GM18508 (cell line): ENCODE measurements around the gene GOLM1.
"Not testable (repeated sequence)": the region's sequence is repeated elsewhere in the genome, so short reads cannot be mapped to it uniquely, and the experiment has no call there.

Source experiments
- ATAC-seq: cut with Tn5 transposase; IDR thresholded peaks from one replicate; pipeline ENCODE4 v1.9.1; 2021; ENCODE audit warnings: moderate number of reproducible peaks; ENCODE audit not compliant: insufficient read depth, unreplicated experiment

Gene GOLM1

DNA sequence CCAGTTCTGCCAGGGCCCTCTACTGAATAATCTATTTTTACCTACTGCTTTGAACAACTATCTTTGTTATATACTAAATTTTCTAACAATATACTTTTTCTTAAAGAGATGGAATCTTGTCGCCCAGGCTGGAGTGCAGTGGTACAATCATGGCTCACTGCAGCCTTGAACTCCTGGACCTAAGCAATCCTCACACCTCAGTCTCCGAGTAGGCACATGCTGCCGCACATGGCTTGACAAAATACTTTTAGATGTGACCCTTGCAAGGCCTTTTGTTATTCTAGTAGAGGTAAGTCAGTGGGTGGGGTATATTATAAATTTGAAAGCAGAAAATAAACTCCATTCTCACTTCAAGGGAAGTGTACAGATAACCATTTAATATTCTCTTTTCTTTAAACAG is 7.9 kb downstream of the GOLM1 start:
- no peak for ATAC-seq

DNA sequence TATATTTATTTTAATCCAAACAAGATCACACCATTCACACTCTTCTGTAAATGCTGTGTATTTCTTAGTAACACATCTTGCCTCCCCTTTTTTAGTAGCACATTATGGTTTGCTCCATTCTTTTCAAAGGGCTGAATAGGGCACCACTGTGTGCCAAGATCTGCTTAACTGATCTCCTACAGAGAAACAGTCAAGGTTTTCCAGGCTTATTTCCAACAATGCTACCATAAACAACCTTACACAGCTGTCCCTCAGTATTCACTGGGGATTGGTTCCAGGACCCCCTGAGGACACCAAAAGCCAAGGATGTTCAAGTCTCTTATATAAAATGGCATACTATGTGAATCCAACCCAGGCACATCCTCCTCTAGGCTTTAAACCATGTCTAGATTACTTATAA is 16.5 kb downstream of the GOLM1 start:
- no peak for ATAC-seq

DNA sequence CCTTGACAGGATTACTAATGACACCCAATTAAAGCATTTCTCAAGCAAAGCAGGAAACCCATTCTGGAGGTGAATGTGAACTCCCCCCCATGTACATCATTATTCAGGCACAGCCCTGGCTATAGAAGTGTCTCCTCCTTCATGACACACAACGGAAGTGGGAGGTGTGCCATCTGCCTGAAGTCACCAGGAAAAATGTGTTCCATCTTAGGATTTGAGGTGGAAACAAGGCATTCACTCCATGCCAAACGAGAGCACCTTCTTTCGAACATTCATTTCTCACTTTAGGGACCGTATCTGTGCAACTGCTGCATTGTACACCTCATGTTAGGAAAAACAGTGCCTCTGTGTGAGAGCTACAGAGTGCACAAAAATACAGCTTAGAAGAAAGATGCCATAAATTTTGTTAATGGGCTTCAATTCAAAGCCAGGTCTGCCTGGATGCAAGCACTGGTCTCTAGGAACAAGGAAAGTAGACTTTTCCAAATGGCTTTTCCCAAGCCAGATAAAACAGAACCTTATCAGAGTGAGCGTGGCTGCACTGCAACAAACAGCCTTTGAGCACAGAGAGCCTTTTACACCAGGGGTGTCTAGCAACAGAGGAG is 19.4 kb downstream of the GOLM1 start:
- no peak for ATAC-seq

DNA sequence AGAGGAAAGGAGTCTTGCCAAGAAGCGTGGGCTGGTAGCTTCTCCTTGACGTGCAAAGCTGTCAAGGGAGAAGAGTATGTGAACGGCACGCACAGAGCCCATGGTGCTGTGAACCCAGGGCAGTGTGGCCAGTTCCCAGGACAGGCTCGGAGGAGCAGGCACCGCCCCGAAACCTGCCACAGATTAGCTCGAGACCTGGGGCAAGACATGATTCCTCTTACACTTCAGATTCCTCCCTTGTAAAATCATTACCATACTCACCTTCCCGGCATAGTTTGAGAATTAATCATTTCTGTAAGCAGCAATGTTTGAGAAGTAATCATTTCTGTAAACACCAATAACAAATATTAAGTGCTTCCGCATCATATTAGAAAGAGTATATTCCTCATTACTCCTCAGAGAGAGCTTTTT is 19.9 kb downstream of the GOLM1 start:
- ATAC-seq = no peak

DNA sequence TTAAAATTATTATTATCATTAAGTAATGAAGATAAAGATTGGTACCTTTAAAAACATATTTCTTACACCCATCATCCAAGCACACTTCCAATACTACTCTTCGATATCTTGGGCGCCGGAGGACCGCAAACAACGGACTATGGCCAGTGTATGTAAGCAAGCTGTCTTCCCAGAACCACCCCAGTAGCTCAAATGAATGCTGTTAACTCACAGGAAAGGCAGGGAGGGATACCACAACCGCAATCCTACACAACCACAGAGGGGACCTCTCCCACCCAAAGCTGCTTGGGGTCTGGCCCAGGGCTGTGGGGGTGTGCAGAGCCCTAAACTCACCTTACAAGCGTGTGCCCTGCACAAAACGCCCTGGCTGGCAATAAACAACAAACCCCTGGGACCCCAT is 20.6 kb downstream of the GOLM1 start:
- ATAC-seq = no peak

DNA sequence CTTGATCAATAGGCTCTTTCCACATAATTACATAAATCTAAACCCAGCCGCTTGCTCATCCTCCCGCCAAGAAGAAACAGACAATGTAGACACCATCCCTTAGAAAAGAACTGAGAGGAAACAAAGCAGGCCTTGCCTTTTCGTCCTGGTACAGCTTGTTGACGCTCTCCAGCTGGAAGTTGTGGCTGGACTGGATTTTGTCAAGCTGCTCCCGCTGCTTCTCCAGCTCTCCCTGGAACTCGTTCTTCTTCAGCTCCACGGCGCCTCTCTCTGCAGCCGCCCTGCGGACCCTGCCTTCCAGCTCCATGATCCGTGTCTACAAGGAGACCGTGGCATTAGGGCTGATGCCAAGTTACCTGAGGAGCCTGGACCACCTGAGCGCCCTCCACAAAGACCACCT is 22.1 kb downstream of the GOLM1 start:
- no peak for ATAC-seq

DNA sequence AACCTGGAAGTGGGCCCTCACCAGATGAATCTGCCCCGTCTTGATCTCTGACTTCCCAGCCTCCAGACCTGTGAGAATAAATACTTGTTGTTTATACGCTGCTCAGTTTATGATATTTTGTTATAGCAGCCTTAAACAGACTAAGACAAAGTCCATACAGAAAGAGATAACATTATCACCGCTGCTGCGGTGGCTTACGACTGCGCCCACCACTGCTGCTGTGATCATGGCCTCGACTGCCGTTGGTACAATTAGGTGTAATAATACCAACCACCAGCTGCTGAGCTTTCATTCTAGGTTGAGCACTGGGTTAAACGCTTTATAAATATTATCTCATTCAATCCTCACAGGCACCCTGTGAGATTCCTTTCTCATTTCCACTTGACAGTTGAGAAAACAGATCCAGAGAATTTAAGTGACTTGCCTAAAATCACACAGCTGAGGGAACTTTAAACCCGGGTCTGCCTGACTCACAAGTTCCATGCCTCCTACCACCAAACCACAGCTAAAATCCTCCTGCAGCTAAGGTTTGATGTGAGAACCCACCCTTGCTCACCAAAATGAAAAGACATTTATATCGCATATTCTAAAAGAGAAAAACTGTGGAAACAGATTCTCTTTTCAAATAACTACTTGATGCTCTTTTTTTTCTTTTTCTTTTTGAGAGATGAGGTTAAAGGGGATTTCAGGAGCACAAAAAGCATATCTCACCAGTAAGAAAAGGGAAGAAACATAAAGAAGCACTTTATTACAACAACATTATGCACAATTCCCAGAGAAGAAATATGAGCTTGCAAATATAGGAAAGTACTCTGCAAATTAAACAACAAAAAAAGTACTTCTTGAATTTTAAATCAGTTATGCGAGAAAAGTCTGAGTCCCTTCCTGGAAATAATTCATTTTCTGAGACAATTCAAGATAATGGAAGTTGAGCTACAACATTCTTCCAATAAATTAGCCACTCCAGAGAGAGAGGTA is 23.9 kb downstream of the GOLM1 start:
- ATAC-seq = no peak

DNA sequence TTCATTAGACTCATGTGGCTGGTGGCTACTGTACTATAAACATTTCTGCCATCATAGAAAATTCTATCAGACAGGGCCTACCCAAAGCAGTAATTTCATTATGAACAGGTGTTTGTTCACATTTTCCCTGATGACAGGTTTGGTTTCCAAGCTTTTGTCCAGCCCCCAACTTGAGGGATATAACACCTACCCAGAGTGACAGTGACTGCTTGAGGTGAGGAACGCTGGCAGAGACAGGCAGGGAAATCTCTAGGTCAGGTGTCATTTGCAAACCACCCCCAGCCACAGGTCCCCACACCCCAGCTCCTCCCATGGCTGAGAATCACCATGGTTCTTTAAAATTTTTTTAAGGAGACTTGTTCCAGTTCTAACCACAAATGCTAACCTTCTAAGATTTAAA is 25.5 kb downstream of the GOLM1 start:
- ATAC-seq = no peak

DNA sequence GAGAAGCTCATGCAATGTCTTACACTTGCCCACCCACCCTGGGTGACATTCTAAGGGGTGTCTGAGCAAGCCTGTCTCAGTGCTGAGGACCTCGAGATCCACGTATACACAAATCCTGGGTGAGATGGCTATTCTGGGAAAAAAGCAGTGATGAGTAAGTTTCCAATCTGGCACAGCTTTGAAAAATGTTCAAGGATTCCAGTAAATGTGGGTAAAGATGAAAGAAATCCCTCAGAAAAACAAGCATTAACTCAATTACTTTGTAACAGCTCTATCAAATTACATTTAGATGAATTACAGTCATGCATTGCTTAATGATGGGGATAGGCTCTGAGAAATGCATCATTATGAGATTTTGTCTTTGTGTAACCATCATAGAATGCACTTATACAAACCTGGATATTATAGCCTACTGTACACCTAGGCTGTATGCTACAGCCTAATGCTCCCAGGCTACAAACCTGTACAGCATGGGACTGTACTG is 26.9 kb downstream of the GOLM1 start:
- no peak for ATAC-seq

DNA sequence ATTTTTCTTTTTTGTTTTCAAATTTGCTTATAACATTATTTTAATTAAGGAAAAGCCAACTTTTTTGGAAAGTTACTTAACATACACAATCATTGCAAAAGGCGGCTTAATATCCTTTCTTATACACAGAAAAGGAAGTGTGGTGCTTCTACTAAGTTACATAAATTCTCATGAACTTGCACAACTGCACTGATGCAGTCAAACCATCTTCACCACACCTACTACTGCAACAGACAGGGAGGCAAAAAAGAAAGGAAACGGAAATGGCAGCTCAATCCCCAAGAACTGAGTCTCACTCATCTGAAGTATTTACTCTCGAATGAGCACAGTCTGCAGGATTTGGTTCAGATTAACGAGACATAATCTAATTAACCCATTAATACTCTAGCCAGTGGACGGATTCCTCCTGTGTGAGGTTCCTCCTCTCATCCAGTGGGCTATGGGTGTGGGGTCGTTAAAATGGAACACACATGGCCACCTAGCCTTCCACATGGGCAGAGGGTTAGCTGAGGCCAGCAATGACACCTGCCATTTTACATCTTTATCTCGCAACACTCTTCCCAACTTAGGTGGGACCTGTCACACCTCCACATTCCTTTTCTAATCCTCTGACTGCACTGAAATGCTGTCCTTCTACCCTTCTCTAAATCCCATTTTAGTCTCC is 30.0 kb downstream of the GOLM1 start:
- no peak for ATAC-seq

DNA sequence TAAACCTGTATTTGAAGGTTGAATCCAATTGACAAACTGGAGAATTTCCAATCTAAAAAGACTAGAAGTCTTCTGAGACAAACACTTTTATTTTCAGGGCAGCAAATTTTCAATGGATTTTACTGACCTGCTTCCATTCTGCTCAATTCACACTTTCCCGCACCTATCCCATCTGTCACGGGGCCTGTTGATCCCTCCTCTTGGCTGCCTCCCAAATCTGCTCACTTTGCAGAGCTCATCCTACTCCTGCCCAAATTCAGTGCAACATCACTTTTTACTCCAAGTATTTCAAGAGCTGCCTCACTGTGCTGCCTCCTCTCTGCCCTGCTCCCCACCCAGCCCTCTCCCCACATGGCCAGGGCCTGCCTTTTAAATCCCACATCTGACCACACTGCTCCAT is 35.1 kb downstream of the GOLM1 start:
- ATAC-seq = no peak

DNA sequence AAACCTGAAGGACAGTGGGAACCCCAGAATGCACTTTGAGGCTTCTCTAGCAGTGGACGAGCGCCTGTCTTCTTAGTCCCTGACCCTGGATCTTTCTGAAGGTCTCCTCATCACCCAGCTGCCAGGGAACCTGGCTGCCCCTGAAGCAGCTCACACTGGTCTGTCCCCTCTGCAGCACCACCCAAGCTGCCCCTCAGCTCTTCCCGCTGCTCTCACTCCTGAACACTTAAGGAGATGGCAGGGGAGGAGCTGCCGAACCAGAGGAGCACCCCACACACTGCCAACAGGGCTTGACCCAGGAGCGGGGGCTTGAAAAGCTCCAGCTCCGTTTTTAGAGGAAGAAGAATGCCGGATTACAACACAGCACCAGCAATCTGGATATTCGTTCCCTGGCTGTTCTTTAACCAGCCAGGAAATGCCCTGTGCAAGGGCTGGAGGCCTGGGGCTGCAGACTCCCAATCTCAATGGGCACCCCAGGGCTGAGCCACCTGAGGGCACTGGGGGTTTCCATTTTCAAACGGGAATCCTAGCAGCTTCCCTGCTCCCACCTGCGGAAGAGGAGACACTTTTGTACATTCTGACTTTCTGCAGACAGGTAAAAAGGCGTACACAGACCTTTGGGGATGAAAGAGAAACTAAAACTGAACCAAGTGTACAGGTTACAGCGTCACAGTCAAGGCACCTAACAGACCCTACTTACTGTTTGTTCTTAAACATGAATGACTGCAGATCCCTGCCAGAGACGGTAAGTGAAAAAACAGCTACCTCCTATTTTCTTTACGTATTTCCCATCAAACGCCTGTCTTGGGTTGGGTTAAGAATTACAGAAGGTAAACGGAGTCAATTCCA is 36.3 kb downstream of the GOLM1 start:
- ATAC-seq = no peak

DNA sequence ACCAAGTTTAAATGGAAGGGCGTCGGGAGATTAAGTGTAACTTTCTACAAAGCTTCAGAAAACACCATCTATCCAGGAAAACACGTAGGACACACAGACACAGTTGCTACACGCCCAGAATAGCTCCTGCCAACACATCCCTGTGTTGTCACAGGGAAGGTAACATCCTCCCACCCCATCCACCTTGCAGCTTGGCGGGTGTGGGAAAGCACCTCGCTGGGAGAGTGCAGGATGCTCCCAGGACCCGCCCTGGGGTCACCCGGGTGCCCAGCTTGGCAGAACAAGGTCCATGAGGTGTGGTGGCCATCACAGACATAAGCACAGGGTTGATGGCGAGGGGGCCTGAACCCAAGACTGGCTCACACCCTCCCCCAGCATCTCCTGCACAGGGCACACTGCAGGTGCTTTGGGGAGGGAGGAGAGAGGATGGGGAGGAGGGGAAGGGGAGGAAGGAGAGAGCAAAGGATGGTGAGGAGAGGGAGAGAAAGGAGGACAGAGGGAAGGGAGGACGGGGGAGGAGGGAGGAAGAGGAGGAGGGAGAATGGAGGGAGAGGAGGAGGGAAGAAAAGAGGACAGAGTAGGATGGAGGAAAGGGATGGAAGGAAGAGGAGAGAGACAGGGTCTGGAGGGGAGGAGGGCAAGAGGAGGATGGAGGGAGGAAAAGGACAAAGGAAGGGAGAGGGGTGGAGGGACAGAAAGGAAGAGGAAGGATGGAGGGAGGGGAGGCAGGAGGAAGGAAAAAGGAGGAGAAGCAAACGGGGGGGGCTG is 37.2 kb downstream of the GOLM1 start:
- ATAC-seq = no peak

DNA sequence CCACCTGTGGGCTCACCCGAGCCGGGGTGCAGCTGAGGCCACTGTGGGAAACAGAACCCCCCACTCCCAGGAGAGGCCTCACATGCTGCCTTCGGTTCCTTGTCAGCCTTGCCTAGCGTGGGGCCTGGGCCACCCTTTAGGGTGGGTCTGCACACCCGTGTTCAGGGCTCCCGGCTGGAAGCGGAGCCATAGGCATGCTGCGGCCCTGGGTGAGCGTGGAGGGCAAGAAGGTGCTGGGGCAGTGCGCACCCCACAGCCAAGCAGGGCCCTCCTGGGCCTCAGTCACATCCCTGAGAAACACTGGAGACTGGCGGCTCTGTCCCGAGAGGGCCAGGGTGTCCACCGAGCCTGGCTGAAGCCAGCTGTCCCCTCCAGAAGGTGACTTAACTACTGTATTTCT is 41.9 kb downstream of the GOLM1 start:
- no peak for ATAC-seq

DNA sequence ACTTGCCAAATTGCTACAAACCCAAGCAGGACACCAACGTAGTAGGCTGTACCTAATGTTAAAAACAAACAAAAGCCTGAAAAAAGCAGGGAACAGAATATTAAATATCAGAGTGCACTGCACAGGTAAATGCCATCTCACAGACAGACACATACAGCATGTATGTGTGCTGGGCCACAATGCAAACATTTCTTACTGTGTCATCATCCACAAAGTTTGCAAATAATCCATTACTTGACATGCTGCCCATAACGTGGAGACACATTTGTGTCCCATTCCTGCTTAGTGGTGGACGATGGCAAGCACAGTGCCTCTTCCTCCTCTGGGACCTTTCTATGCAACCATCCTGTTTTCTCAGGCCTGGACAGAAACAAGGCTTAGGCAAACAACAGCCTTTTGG is 44.7 kb downstream of the GOLM1 start:
- ATAC-seq = no peak

DNA sequence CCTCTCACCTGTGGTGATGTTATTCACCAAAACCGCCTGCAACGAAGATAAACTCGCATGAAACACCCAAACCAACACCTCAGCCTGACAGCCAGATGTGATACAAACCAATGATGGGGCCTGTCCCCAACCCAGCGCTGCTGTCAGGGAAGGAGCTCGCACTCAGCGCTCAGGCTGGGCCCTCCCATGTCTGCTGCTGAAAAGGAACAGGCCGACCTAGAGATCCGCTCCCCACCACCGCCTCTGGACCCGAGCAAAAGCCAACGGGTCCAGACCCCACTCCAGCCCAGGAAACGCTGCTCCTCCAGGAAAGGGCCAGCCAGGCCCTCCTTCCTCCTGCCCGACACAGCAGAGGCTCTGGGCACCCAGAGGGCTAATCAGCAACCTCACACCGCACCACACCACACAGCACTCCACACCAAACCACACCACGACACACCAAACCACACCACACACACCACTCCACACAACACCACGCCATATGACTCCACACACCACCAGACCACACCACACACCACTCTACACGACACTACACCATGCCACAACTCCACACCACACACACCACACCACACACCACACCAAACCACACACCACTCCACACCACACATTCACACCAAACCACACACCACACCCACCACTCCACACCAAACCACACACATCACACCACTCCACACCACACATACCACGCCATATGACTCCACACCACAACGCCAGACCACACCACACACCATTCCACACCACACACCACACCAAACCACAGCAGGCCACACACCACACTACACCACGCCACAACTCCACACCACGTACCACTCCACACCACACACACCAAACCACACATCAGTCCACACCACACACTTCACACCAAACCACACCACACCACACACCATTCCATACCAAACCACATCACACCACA is 46.5 kb downstream of the GOLM1 start:
- no peak for ATAC-seq

DNA sequence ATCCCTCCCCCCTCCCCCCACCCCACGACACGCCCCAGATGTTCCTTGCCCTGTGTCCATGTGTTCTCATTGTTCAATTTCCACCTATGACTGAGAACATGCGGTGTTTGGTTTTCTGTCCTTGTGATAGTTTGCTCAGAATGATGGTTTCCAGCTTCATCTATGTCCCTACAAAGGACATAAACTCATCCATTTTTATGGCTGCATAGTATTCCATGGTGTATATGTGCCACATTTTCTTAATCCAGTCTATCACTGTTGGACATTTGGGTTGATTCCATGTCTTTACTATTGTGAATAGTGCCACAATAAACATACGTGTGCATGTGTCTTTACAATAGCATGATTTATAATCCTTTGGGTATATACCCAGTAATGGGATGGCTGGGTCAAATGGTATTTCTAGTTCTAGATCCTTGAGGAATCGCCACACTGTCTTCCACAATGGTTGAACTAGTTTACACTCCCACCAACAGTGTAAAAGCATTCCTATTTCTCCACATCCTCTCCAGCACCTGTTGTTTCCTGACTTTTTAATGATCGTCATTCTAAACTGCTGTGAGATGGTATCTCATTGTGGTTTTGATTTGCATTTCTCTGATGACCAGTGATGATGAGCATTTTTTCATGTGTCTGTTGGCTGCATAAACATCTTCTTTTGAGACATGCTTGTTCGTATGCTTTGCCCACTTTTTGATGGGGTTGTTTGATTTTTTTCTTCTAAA is 51.2 kb downstream of the GOLM1 start:
- ATAC-seq = not testable (repeated sequence)

DNA sequence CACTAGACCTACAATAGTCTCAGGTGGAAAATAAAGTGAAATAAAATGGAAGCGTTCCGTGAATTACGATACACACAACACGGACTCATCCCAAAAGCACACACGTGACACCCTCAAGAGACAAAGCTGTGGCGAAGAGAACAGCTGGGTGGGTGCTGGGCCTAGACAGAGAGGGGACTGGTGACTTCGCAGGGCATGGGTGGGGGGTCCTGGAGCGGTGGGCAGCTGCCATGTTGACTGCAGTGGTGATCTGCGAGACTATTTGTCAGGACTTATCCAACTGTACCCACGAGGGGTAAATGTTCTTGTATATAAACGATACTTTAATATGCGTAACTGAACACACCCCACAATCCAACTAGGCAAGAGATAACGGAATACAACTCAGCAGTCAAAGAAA is 52.0 kb downstream of the GOLM1 start:
- ATAC-seq = no peak
